HG02798 (cell line): ENCODE results near the gene BNIP3.

Experiments used
- ATAC-seq: cut with Tn5 transposase; IDR thresholded peaks from one replicate; pipeline ENCODE4 v1.9.1; 2021; ENCODE audit warnings: mild to moderate bottlenecking; ENCODE audit not compliant: unreplicated experiment, poor library complexity

BNIP3 gene

DNA sequence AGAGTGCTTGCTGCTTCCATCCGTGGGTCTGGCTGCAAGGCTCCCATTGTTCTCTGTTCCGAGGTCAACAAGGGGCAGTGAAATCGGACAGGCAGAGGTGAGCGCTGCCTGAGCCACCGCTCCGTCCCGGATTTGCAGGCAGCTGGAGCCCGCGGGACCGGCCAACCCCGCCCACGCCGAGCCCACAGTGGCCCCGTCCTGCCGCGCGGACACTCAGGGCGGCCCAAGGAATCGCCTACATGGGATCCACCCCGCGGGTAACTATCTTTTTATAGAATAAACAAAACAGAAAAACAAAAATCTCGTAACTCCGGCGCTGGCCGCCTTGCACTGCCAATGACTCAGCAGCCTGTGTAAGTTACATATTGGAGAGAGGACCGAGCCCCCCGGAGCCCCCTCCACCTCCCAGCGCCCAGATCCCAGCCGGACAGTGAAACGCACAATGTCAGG is 1.9 kb downstream of the BNIP3 start:
- ATAC-seq = no peak

DNA sequence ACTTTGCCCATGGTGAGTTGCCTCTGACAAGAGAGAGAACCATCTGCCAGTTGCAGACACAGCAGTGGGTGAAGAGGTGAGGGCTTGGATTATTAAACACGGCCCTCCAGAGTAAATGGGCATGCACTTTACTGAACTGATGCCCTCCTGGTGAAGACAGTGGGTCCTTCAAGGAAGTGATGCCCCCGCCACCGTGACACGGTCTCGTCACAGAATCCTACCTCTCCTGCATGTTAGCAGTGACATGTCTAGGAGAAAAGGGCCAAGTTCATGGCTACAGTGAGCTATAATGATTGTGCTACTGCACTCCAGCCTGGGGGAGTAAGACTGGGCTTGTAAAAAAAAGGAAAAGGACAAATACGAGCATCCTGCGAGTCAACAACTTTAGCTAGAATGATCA is 2.4 kb downstream of the BNIP3 start:
- no peak for ATAC-seq

DNA sequence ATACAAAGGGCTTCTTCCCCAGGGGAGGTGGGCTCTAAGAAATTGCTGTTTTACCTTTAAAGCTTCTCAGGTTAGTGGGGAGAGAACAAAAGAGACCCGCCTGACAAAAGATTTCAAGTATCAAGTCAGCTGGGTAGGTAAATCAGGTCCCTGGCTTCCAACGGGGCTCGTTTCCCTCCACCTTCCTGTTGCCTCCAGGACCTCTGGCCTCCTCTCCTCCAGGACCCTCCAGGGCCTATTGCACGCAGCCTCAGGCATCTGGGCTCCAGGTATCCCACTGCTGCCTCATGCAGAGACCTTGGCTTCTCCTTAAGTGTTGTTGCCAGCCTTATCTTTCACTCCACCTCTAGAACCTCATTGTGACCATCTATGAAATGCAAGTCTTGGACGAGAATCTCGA is 2.9 kb downstream of the BNIP3 start:
- no peak for ATAC-seq

DNA sequence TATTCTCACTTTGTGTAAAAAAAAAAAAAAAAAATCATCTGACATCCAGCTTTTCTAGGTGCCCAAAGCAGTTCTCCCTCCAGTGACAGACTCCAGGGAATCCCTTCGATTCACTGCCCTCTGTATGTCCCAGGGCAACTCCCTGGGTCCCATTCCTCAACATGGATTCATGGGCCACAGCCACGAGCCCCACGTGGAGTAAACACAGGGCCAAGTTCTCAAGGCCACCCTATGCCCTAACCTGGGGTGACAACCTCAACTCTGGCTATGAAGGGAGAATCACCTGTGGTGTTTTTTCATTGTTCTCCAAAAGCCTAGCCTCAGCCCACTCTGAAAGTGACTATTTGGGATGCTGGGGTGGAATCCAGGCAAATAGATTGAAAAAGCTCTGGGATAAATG is 3.4 kb downstream of the BNIP3 start:
- ATAC-seq = no peak

DNA sequence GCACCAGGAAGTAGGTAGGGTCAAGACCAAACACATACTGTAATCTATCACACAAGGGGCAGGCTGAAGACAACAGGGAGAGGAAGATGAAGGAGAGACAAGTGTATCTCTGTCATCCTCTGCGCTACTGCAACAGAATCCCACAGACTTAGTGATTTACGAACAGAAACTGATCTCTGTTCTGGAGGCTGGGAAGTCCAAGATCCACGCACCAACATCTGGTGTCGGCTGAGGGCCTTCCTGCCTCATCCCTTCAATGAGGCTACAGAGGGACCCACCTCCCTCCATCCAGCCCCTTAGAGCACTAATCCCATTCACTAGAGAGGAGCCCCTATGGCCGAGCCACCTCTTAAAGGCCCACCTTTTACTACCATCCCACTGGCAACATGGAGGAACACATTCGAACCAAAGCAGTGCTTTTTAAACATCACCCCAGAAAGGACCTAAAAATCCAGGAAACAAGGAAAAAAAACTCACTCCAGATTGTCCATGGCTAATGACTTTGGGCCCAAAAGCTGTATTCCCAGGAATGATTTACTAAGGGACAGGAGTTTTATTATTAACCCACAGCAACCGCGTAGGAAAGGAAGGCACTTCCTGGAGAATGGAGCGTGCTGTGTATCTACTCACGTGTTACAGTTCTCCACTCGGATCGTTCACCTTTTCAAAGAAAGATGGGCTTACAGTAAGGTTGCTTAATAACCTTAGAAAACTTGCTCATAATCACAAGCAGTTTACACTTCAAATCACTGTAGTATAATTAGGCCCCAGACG is 4.2 kb downstream of the BNIP3 start:
- no peak for ATAC-seq

DNA sequence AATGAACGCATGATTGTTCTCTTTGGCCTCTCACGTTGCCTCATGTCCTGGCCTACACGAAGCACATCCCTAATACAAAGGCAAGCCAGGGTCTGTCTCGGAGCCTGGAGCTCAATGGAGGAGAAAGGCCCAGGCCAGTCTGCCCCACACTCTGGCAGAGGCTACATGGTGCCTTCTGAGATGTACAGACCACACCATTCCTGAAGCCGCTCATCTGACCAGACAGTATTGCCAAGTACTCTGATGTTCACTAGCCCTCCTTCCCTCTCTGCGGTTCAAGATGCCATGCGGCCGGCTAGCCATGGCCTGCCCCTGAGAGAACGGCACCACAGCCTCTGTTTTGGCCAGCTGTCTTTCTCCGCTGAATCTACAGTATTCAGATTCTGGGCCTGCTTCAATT is 5.9 kb downstream of the BNIP3 start:
- no peak for ATAC-seq

DNA sequence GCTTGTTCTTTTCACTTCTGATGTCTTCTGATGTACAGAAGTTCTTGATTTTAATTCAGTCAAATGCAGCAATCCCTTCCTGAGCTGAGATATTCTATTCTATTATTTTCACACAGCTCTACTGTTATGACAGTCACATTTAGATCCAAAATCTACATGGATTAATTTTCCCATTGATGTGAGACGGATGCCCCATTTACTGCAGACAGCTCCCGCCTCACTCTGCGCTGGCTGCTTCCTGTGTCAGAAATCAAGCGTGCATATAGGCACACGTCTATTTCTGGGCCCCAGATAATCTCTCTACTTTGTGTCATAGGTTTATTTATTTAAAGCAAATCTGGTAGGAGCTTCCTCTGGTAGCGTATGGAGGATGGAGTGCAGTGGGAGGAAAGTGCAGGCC is 6.7 kb downstream of the BNIP3 start:
- ATAC-seq = no peak

DNA sequence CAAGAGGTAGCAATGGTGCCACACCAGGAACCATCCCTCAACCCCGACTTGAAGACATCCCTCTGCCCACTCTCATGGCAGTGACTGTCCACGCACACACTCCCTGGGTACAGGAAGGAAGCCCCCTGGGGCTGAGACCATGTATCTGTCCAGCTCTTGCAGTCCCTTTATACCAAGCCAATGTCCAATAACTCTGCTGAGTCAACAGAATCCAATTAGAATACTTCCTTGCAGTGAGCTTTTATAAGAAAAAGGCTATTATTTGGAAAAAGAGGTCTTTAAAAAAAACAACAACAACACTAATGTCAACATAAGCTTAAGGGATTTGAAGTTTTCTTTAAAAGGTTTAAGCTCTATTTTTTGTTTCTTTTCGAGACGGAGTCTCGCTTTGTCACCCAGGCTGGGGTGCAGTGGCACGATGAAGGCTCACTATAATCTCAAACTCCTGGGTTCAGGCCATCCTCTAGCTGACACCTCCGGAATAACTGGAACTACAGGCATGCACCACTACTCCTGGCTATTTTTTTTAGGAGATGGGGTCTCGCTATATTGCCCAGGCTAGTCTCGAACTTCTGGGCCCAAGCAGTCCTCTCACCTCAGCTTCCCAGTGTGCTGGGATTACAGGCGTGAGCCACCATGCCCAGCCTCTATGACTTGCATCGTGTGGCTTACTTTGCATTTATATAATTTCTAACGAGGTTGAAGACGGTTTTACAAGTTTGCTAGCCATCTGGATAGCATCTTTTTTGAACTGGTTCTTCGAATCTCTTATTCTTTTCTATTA is 7.5 kb downstream of the BNIP3 start:
- no peak for ATAC-seq

DNA sequence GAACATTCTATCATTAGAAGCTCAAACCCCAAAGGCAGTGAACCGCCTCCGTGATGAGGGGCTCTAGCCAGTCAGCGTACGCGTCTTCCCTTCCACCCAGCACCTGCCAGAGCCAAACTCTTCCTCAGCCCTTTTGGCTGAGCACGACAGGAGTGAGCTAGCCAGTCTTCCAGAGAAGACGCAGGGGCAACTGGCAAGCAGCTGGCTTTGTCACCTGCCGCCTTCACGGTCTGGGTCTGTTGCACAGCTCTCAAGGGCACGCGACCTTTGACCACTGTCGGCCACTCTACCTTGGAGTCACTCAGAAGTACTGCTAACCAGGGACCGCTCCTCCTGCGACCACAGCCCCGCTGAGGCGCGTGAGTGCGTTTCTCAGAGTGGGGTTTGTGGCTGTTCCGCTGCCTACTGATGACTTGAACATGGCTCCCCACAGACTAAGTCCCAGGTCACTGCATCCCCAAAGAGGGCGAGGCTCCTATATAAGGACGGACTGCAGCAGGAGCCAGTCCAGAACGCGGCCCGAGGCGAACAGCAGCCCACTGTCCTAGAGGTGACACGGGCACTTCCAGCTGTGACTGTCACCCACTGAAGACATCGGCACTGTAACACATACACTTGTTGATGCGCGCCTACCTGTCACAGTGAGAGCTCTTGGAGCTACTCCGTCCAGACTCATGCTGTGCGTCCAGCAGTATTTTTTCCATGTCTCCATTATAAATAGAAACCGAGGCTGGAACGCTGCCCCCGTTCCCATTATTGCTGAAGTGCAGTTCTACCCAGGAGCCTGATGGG is 8.4 kb downstream of the BNIP3 start:
- no peak for ATAC-seq

DNA sequence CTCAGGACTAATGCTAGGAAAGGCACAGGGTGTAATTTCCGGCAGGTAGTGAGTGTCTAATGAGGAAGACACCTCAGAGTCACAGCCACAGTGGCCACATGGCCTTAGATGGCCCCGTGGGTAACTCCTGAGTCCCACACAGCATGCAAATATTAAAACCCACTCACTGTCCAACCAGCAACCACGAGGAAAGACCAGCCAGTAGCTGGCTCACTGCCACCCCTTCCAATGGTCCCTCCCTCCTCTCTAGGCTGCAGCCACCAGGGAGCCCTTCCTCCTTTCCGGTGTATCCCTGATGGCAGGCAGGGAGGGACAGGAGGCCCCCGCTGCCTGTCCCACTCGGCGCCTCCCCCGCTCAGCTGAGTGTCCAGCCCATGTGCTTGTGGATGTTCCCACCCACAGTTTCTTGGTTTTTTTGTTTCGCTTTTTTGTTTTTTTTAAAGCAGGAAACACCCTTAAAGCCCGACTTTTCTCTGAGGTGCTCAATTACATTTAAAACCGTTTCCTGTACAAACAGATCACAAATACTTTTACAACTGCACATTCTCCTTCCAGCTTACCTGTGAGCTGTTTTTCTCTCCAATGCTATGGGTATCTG is 9.2 kb downstream of the BNIP3 start:
- ATAC-seq = peak; percentile 55

DNA sequence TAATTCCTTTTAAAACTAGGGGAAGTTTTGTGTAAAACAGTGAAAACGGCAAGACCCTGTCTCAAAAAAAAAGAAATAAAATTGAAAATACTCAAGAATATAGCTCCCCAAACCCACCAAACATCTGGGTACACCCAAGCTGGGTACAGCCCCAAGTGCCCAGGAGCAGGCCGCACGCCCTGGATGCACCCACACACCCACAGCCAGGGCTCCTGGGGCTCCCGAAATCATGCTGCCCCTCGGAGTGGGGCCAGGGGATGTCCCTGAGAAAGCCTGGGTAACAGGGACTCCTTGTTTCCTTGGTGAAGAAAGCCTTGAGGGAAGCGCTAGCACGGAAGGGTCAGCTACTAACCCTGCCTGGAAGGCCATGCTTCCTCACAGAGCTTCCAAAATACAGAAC is 10.1 kb downstream of the BNIP3 start:
- no peak for ATAC-seq

DNA sequence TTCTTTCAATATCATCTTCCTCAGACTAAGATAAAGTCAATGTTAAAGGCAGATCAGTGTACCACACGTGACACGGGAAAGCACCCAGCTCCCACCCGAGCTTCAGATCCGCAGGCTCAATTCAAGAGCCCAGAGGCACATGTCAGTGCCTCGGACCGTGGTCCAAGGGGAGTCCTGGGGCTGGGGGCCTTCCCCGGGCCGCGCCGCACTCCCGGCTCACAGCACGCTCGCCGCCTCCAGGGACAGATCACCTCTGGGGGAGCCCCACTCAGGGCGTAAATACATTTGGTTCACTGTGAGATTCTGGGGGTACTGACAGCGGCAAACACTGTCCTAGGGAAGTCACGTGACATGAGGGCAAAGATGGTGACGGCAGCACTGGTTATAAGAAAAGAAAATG is 10.8 kb downstream of the BNIP3 start:
- no peak for ATAC-seq

DNA sequence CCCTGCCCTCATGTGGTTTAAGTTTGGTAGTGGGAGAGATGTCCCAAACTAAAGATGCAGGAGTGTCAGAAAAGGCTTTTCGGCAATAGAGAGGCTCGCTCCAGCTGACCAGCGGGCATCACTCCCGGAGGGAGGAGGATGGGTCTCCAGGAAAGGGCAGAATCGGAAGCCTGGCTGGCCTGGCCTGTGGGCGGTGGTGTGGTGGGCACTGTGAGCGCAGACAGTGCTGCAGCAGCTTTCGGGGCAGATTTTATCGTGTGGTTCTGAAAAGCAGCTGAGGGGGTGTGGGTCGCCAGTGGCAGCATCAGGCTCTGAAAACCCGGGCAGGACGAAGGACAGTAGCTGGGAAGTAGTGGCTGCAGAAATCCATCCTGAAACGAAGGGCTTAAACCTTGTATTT is 12.8 kb downstream of the BNIP3 start:
- no peak for ATAC-seq

DNA sequence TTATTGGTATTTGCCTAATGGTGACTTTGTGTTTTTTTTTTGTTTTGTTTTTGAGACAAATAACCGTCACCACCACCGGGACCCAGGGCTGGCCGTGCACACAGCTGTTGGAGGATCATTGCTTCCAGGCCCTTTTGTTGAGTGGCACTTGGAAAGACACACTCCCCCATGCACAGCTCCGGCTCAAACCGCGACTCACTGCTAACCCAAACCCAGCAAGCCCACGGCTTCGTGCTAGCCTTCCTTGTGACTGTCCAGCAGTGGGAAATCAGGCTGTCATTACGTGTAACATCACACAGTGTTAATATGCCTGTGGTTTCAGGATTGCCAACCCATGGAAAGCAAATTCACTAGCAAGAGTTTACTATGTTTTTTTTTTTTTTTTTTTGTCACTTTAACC is 17.4 kb downstream of the BNIP3 start:
- ATAC-seq = no peak

DNA sequence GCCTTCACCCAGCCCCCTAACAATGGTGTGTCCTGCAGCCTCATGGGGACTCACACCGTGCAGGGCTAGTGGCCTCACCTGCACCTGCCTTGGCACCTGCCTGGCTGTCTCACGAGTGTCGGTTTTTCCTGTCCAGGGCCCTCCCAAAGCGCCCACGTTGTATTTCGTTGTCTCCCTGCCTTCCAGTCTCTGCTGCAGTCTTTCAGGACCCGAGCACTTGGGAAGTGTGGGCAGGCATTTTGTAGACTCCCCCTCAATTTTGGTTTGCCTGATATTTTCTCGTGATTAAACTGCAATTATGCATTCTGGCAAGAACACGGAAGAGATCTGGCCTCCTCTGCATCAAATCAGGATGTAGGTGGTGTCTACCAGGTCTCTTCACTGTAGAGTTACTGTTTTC is 17.9 kb downstream of the BNIP3 start:
- ATAC-seq = no peak

DNA sequence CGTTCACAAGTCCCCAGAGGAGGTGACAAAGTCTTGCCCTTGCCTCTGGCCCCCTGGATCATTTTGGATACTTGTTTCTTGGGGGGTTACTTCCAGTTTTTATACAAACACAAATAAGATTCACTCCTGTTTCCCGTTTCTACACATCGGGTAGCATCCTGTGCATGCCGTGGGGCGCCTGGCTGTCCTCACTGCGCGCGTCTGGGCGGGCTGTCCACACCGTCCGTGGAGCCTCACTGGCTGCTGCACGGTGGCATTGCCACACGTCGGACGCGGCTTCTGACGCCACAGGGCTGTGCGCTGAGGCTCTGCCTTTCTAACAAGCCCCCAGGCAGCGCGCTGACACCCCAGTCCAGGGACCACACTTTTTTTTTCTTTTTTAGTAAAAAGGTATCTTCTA is 18.4 kb downstream of the BNIP3 start:
- ATAC-seq = no peak

DNA sequence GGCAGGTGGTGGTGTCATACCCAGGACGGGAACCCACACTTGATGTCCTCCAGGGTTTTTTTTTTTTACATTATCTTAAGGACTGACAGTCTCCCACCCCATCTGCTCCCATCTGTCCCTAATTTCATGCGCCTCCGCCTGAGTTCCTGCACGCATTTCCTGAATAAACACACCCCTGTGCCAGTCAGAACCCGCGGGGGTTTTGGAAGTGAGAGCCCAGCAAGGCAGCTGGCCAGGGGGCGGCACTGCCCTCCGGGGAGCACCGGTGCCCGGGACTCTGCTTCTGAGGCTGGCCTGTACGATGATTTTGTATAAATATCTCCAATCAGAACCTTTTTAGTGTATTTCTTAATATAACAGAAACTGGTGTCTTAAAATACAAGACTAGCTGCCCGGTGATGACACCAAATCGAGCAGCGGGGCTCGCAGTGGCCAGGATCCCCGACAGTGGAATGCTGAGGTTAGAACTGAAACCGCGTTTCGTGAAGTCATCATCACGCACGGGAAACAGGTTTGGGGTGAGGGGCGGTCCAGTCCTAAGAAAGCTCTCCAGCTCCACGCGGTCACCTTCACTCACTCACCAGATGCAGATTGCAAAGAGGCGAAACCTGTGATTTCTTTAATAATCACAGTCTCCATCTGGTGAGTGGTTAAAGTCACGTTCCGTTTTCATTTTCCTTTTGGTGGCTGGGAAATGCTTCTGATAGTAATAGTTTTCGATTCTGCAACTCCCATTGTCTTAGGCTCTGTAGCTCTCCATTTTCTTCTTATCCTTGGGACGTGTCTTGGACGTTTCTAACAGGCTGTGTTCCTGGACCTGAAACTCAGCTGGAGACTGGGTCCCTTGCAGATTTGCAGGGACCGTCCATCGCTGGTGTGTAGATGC is 19.7 kb downstream of the BNIP3 start:
- no peak for ATAC-seq

DNA sequence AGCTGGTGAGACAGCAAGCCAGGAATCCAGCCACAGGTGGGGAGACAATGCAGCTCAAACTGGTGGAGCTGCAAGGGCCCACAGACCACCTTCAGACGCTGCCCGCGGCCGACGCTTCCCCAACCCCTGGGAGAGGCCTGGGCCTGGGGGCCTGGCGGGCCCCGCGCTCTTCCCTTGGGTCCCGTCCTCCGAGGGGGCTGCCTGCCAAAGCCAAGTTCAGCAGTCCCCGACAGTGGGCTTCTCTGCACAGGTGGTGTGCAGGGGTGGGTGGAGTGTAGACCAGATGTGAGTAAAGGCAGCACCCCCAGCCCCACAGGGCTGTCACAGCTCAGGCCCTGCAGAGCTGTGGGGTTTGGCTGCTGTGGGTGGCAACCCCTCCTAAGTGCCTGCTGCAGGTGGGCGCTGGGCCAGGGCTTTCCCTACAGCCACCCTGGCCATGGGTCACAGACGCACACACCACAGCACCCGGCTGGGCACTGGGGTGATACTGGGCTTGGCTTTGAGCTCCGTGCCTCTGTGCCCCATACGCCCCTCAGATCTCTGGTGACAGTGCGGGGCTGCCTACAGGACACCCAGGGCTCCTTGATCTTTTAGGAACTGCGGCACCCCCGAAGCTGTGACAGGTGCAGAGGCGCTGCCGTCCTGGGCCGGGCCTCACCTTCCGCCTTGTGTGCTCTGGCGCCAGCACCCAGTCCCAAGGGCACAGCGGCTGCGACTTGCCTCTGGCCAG is 20.5 kb downstream of the BNIP3 start:
- ATAC-seq = no peak

DNA sequence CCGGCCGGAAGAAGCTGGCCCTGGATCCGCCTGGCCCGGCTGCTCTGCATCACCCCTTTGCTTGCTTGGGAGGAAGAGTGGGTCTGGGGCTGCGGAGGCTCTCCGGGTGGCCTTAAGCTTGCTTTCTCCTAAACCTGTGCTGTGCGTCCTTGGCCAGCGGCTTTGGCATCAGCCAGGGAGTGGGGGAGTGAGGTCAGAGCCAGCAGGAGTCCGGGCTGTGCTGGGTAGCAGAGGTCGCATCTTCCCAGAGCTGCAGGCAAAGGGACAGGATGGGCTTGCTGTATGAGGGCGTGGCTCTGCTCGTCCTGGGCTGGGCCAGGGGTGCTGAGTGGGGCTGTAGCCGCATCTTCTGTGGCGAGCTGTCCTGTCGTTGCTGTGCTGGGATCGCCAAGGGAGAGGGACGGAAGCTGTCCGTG is 21.1 kb downstream of the BNIP3 start:
- ATAC-seq = no peak
